ENCODE results near the gene SIGLEC7. TPM values are rescaled to one million over a fixed set of nuclear protein-coding genes. Genes with fewer than 3 reads are reported as not detected.

SIGLEC7 gene
- total RNA-seq, 1 donor, result not detected

- Histone ChIP-seq H3K9me3 (ENCODE audit: low read depth, low read length) (no peaks in the 10 kb centered on the region), H2AFZ (ENCODE audit: low read length) (no peak overlapping the region), H4K20me1 (ENCODE audit: insufficient read depth, low read length) (no peaks in the 10 kb centered on the region), H3K36me3 (ENCODE audit: insufficient read depth, low read length) (no peaks in the 10 kb centered on the region), H3K27ac (ENCODE audit: low read depth, low read length) (no peak overlapping the region), H3K4me2 (ENCODE audit: insufficient read depth, low read length) (no peak overlapping the region), H3K27me3 (ENCODE audit: insufficient read depth, low read length) (peaks cover 28% of the 10 kb centered on the region), H3K79me2 (ENCODE audit: insufficient read depth, low read length) (no peaks in the 10 kb centered on the region), H3K4me1 (ENCODE audit: insufficient read depth, low read length) (no peaks in the 10 kb centered on the region), H3K4me3 (ENCODE audit: insufficient read depth, low read length) (no peak overlapping the region)
- no peak for DNase-seq (ENCODE audit: insufficient read length, low spot score, missing footprints)
- TF ChIP-seq, protein P1, sequence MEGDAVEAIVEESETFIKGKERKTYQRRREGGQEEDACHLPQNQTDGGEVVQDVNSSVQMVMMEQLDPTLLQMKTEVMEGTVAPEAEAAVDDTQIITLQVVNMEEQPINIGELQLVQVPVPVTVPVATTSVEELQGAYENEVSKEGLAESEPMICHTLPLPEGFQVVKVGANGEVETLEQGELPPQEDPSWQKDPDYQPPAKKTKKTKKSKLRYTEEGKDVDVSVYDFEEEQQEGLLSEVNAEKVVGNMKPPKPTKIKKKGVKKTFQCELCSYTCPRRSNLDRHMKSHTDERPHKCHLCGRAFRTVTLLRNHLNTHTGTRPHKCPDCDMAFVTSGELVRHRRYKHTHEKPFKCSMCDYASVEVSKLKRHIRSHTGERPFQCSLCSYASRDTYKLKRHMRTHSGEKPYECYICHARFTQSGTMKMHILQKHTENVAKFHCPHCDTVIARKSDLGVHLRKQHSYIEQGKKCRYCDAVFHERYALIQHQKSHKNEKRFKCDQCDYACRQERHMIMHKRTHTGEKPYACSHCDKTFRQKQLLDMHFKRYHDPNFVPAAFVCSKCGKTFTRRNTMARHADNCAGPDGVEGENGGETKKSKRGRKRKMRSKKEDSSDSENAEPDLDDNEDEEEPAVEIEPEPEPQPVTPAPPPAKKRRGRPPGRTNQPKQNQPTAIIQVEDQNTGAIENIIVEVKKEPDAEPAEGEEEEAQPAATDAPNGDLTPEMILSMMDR (IDR thresholded peaks at IDR 0.05; ENCODE audit: extremely low read depth, low read depth, low read length), result no peak
Observed at GRCh38 chr19:51161867-51162496, 19.9 kb downstream of the SIGLEC7 start.

DNA sequence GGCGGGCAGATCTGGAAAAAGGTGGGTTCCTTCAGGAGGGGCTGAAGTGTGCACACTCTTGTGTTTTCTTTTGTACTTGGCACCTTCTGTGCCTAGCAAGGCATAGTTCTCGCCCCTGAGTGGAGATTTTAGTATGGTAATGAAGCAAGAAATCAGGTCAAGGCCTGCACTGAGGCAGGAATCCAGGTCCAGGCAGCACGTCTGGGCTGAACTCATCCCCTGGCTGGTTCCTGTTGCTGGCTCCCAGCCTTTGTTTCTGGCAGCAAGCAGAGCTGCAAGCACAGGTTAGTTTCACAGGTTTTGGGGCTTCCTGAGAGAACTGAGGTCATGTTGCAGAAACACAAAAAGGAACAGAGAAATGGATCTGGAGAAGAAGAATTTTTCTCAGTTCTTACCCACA lies 21.2 kb downstream of the SIGLEC7 start:
- Histone ChIP-seq H2AFZ (ENCODE audit: low read length) (no peak overlapping the region), H4K20me1 (ENCODE audit: insufficient read depth, low read length) (no peaks in the 10 kb centered on the region), H3K27me3 (ENCODE audit: insufficient read depth, low read length) (peaks cover 26% of the 10 kb centered on the region), H3K36me3 (ENCODE audit: insufficient read depth, low read length) (no peaks in the 10 kb centered on the region), H3K4me3 (ENCODE audit: insufficient read depth, low read length) (no peak overlapping the region), H3K9me3 (ENCODE audit: low read depth, low read length) (no peaks in the 10 kb centered on the region), H3K4me2 (ENCODE audit: insufficient read depth, low read length) (no peak overlapping the region), H3K79me2 (ENCODE audit: insufficient read depth, low read length) (no peaks in the 10 kb centered on the region), H3K4me1 (ENCODE audit: insufficient read depth, low read length) (no peaks in the 10 kb centered on the region), H3K27ac (ENCODE audit: low read depth, low read length) (no peak overlapping the region)
- TF ChIP-seq, protein P1 (IDR thresholded peaks at IDR 0.05; ENCODE audit: extremely low read depth, low read depth, low read length), result no peak
- no peak for DNase-seq (ENCODE audit: insufficient read length, low spot score, missing footprints)

DNA sequence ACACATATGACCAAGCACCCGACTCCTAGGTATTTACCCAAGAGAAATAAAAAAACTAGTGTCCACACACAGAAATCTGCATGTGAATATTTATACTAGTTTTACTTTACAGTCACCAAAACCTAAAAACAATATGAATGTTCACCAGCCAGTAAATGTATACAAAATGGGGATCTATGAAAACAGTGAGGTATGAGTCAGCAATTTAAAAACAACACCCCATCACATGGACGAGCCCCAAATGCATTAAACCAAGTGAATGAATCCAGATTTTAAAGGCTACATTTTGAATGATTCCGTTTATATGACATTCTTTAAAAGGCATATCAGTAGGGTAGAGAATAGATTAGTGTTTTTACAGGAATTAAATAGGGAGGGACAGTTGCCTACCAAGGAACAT lies 22.1 kb downstream of the SIGLEC7 start:
- H3K79me2 ChIP-seq (ENCODE audit: insufficient read depth, low read length), result no peaks in the 10 kb centered on the region
- H3K4me1 ChIP-seq (ENCODE audit: insufficient read depth, low read length), result no peaks in the 10 kb centered on the region
- no peak overlapping the region for H3K27ac ChIP-seq (ENCODE audit: low read depth, low read length)
- H3K4me3 ChIP-seq (ENCODE audit: insufficient read depth, low read length), result no peak overlapping the region
- no peak for DNase-seq (ENCODE audit: insufficient read length, low spot score, missing footprints)
- H3K4me2 ChIP-seq (ENCODE audit: insufficient read depth, low read length), result no peak overlapping the region
- H2AFZ ChIP-seq (ENCODE audit: low read length), result no peak overlapping the region
- no peaks in the 10 kb centered on the region for H4K20me1 ChIP-seq (ENCODE audit: insufficient read depth, low read length)
- H3K36me3 ChIP-seq (ENCODE audit: insufficient read depth, low read length), result no peaks in the 10 kb centered on the region
- TF ChIP-seq, protein P1 (IDR thresholded peaks at IDR 0.05; ENCODE audit: extremely low read depth, low read depth, low read length), result no peak
- H3K9me3 ChIP-seq (ENCODE audit: low read depth, low read length), result no peaks in the 10 kb centered on the region
- H3K27me3 ChIP-seq (ENCODE audit: insufficient read depth, low read length), result peaks cover 26% of the 10 kb centered on the region

DNA sequence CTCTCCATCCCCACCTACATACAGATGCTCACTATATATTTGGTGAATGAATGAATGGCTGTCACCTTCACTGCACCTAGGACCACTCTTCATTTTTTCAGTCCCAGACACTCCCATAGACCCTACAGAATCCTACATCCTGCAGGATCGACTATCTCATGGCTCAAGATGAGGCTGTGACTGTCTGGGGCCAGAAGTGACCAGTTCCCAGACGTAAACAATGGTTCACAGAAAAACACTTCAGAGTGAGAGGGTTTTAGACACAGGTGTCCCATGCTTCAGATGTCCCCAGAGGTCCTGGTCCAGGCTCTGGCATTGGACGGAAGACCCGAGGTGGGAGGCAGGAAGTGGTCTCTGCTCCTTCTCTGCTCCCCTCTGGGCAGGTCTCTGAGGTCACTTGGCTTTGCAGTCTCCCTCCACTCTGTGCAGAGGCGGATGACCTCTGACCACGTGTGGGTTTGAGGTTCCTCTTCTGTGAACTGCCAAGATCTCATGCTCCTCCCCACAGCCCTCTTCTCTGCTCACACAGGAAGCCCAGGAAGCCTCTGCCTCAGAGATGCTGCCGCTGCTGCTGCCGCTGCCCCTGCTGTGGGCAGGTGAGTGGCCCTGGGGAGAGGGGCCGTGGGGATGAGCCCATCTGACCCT lies 24.9 kb downstream of the SIGLEC7 start:
- no peaks in the 10 kb centered on the region for H3K36me3 ChIP-seq (ENCODE audit: insufficient read depth, low read length)
- no peaks in the 10 kb centered on the region for H3K79me2 ChIP-seq (ENCODE audit: insufficient read depth, low read length)
- no peak overlapping the region for H3K27ac ChIP-seq (ENCODE audit: low read depth, low read length)
- H3K4me2 ChIP-seq (ENCODE audit: insufficient read depth, low read length), result no peak overlapping the region
- H3K9me3 ChIP-seq (ENCODE audit: low read depth, low read length), result no peaks in the 10 kb centered on the region
- no peak for DNase-seq (ENCODE audit: insufficient read length, low spot score, missing footprints)
- no peak overlapping the region for H2AFZ ChIP-seq (ENCODE audit: low read length)
- TF ChIP-seq, protein P1 (IDR thresholded peaks at IDR 0.05; ENCODE audit: extremely low read depth, low read depth, low read length), result no peak
- no peak overlapping the region for H3K4me3 ChIP-seq (ENCODE audit: insufficient read depth, low read length)
- H3K27me3 ChIP-seq (ENCODE audit: insufficient read depth, low read length), result peaks cover 24% of the 10 kb centered on the region
- H3K4me1 ChIP-seq (ENCODE audit: insufficient read depth, low read length), result no peaks in the 10 kb centered on the region
- no peaks in the 10 kb centered on the region for H4K20me1 ChIP-seq (ENCODE audit: insufficient read depth, low read length)

Data from osteoblast (primary cell).